Measurements from ENCODE around the gene MTTP. TPM values are rescaled to one million over a fixed set of nuclear protein-coding genes. Genes with fewer than 3 reads are reported as not detected.

The MTTP gene
- total RNA-seq, 2 donors from 2014 or later, result 0.11 to 0.42 TPM

GRCh38 chr4:99654361-99654761 lies 79.7 kb downstream of the MTTP start:
- Histone ChIP-seq H3K36me3 (ENCODE audit: control insufficient read depth, insufficient read depth, low read length) (no peaks in the 10 kb centered on the region), H3K4me3 (ENCODE audit: low read length) (no peak overlapping the region), H3K9ac (ENCODE audit: extremely low read depth, low read length, poor library complexity, severe bottlenecking) (no peak overlapping the region), H3K27me3 (ENCODE audit: control insufficient read depth, insufficient read depth, low read length, poor library complexity, severe bottlenecking) (no peaks in the 10 kb centered on the region), H3K27ac (ENCODE audit: low read depth, low read length) (no peak overlapping the region), H3K9me3 (ENCODE audit: control insufficient read depth, low read length) (no peaks in the 10 kb centered on the region), H3K4me1 (ENCODE audit: control insufficient read depth, insufficient read depth, low read length) (no peaks in the 10 kb centered on the region)
- Mint-ChIP-seq H3K27ac (no peak overlapping the region), H3K9me3 (no peaks in the 10 kb centered on the region), H3K4me3 (no peak overlapping the region), H3K4me1 (no peaks in the 10 kb centered on the region), H3K36me3 (ENCODE audit: low read depth) (no peaks in the 10 kb centered on the region), H3K27me3 (ENCODE audit: insufficient read depth) (no peaks in the 10 kb centered on the region)
- no peak for DNase-seq
- 89 to 92% methylated on average over 13 to 15 of the region's 15 CpGs for WGBS, 2 experiments (ENCODE audit: insufficient coverage in 1 of 2, insufficient read length in 1 of 2)
- no peak for TF ChIP-seq CTCF (conservative IDR thresholded peaks at IDR 0.05)

- H3K36me3 Mint-ChIP-seq (ENCODE audit: low read depth), result no peaks in the 10 kb centered on the region
- 96 to 98% methylated on average over 6 to 9 of the region's 9 CpGs for WGBS, 2 experiments (ENCODE audit: insufficient coverage in 1 of 2, insufficient read length in 1 of 2)
- H3K4me3 Mint-ChIP-seq, result no peak overlapping the region
These were observed 80.9 kb downstream of the MTTP start for GRCh38 chr4:99655308-99656081.

GRCh38 chr4:99657798-99658197 lies 83.2 kb downstream of the MTTP start, which contains the start of gene C4orf54:
TSS of gene C4orf54 (minus strand) at chr4:99657828. CDS start at chr4:99654648, 3,180 bp downstream.
- Histone ChIP-seq H3K9ac (ENCODE audit: extremely low read depth, low read length, poor library complexity, severe bottlenecking) (no peak within 1 kb of the TSS), H3K36me3 (ENCODE audit: control insufficient read depth, insufficient read depth, low read length) (no peaks in the 10 kb centered on the region), H3K4me1 (ENCODE audit: control insufficient read depth, insufficient read depth, low read length) (no peaks in the 10 kb centered on the region), H3K27me3 (ENCODE audit: control insufficient read depth, insufficient read depth, low read length, poor library complexity, severe bottlenecking) (no peaks in the 10 kb centered on the region), H3K4me3 (ENCODE audit: low read length) (no peak within 1 kb of the TSS), H3K27ac (ENCODE audit: low read depth, low read length) (no peak within 1 kb of the TSS), H3K9me3 (ENCODE audit: control insufficient read depth, low read length) (no peaks in the 10 kb centered on the region)
- WGBS, 2 experiments (ENCODE audit: insufficient coverage in 1 of 2, insufficient read length in 1 of 2), result 89 to 100% methylated on average over 1 of the region's 1 CpG
- Mint-ChIP-seq H3K27ac (no peak within 1 kb of the TSS), H3K36me3 (ENCODE audit: low read depth) (no peaks in the 10 kb centered on the region), H3K9me3 (no peaks in the 10 kb centered on the region), H3K4me1 (no peaks in the 10 kb centered on the region), H3K27me3 (ENCODE audit: insufficient read depth) (no peaks in the 10 kb centered on the region), H3K4me3 (no peak within 1 kb of the TSS)
- no peak for DNase-seq
- no peak for TF ChIP-seq CTCF (conservative IDR thresholded peaks at IDR 0.05)

More at GRCh38 chr4:99655308-99656081, 80.9 kb downstream of the MTTP start:
- Histone ChIP-seq H3K36me3 (ENCODE audit: control insufficient read depth, insufficient read depth, low read length) (no peaks in the 10 kb centered on the region), H3K4me1 (ENCODE audit: control insufficient read depth, insufficient read depth, low read length) (no peaks in the 10 kb centered on the region), H3K27me3 (ENCODE audit: control insufficient read depth, insufficient read depth, low read length, poor library complexity, severe bottlenecking) (no peaks in the 10 kb centered on the region), H3K4me3 (ENCODE audit: low read length) (no peak overlapping the region), H3K9me3 (ENCODE audit: control insufficient read depth, low read length) (no peaks in the 10 kb centered on the region), H3K27ac (ENCODE audit: low read depth, low read length) (no peak overlapping the region), H3K9ac (ENCODE audit: extremely low read depth, low read length, poor library complexity, severe bottlenecking) (no peak overlapping the region)
- TF ChIP-seq CTCF (conservative IDR thresholded peaks at IDR 0.05), result no peak
- Mint-ChIP-seq H3K27me3 (ENCODE audit: insufficient read depth) (no peaks in the 10 kb centered on the region), H3K9me3 (no peaks in the 10 kb centered on the region), H3K27ac (no peak overlapping the region), H3K4me1 (no peaks in the 10 kb centered on the region)
- DNase-seq, result no peak

All from endodermal cell (in vitro differentiated cells).